Activated T-helper 1 cell treated with Interleukin-2 at 50 U/mL for 16 hours (primary cell): ENCODE data around the gene ATF3.

Experiments used
- DNase-seq: peaks from one replicate; pipeline ENCODE4 v3.0.0-alpha.2; 2020; ENCODE audit warnings: low read depth

ATF3 gene

GRCh38 chr1:212608959-212609700 is 569 bp downstream of the ATF3 start:
- no peak for DNase-seq

- no peak for DNase-seq
Measured at GRCh38 chr1:212609701-212610574, 1.4 kb downstream of the ATF3 start.

- no peak for DNase-seq
Measured at GRCh38 chr1:212610575-212610967, 2.0 kb downstream of the ATF3 start.

- no peak for DNase-seq
Measured at GRCh38 chr1:212611000-212611948, 2.7 kb downstream of the ATF3 start.

GRCh38 chr1:212612041-212612961 is 3.7 kb downstream of the ATF3 start:
- DNase-seq, result no peak

- no peak for DNase-seq
Measured at GRCh38 chr1:212613440-212614335, 5.1 kb downstream of the ATF3 start.

GRCh38 chr1:212614453-212615200 is 6.1 kb downstream of the ATF3 start:
- DNase-seq, result no peak

GRCh38 chr1:212615201-212615470 is 6.6 kb downstream of the ATF3 start:
- DNase-seq, result no peak

GRCh38 chr1:212618466-212619210 is 10.1 kb downstream of the ATF3 start:
- no peak for DNase-seq

GRCh38 chr1:212620293-212620692 is 11.7 kb downstream of the ATF3 start:
- DNase-seq, result no peak

GRCh38 chr1:212621043-212621948 is 12.7 kb downstream of the ATF3 start:
- DNase-seq, result no peak

- no peak for DNase-seq
Measured at GRCh38 chr1:212621949-212622305, 13.4 kb downstream of the ATF3 start.

GRCh38 chr1:212622467-212622866 is 13.9 kb downstream of the ATF3 start:
- no peak for DNase-seq

GRCh38 chr1:212622906-212623305 is 14.3 kb downstream of the ATF3 start:
- DNase-seq, result no peak

- no peak for DNase-seq
Measured at GRCh38 chr1:212623603-212624002, 15.0 kb downstream of the ATF3 start.

GRCh38 chr1:212624976-212625501 is 16.5 kb downstream of the ATF3 start:
- DNase-seq, result no peak

GRCh38 chr1:212625781-212626450 is 17.4 kb downstream of the ATF3 start:
- no peak for DNase-seq
